GM12878 (cell line): Measurements from ENCODE around the gene KRTAP4-5. TPM values are rescaled to one million over a fixed set of nuclear protein-coding genes. Genes with fewer than 3 reads are reported as not detected.

Experiments used
- ATAC-seq: fragments of 200-7000 bp; cut with Tn5 transposase; 3 replicates; pipeline ENCODE4 v1.9.1; 2020; ENCODE audit warnings: mild to moderate bottlenecking, moderate library complexity
- BruUV-seq: library from RNA; stranded (reverse); fragments of 400-500 nt; replicated peaks from 2 replicates; lab custom pipeline; 2021; lab: Mats Ljungman, UMichigan
- CTCF ChIA-PET: fragments of 300-600 bp; sonication (Branson Sonifier 250); formaldehyde crosslinking; extraction: SDS; loops from one replicate; lab custom pipeline; 2021; ENCODE audit warnings: inconsistent platforms; lab: Yijun Ruan, JAX
- POLR2A ChIA-PET: fragments of 350-600 bp; formaldehyde crosslinking; extraction: SDS; loops from one replicate; lab custom pipeline; 2021; ENCODE audit warnings: inconsistent platforms; lab: Charles Lee
- RAD21 ChIA-PET: fragments of 300-600 bp; sonication (Branson Sonifier 250); formaldehyde crosslinking; loops from one replicate; lab custom pipeline; 2023; ENCODE audit warnings: antibody characterized with exemption; ENCODE audit not compliant: unreplicated experiment; lab: Charles Lee
- SMC1A ChIA-PET: fragments of 300-600 bp; sonication (Branson Sonifier 250); formaldehyde crosslinking; loops from one replicate; lab custom pipeline; 2023; ENCODE audit not compliant: unreplicated experiment, uncharacterized antibody; lab: Charles Lee
- DNase-seq: peaks from one replicate; pipeline ENCODE4 v3.0.0-alpha.2; 2011; ENCODE audit warnings: low read depth, low spot score
- FAIRE-seq: peaks from 3 replicates; lab custom pipeline; 2011; peaks lifted over from hg19 to GRCh38; lab: Jason Lieb, UNC
- H2AFZ ChIP-seq: 2 replicates; pipeline ENCODE4 v1.6.0; 2011; ENCODE audit warnings: low read depth, low read length, control low read depth; ENCODE audit not compliant: control insufficient read depth
- H3K27ac ChIP-seq: 2 replicates; pipeline ENCODE4 v1.5.1; 2011; ENCODE audit warnings: control low read depth; ENCODE audit not compliant: control insufficient read depth, insufficient read depth
- H3K27me3 ChIP-seq, 2 experiments: replicated peaks in 1 of 2; 2 replicates each; pipeline versions ENCODE4 v1.6.0 to v1.6.1; 2011; ENCODE audit warnings: low read length in 1 of 2; ENCODE audit not compliant: control insufficient read depth in 2 of 2, insufficient read depth in 2 of 2
- H3K36me3 ChIP-seq, 2 experiments: 2 replicates each; pipeline ENCODE4 v1.5.1; 2011; ENCODE audit warnings: low read length in 1 of 2; ENCODE audit not compliant: control insufficient read depth in 2 of 2, insufficient read depth in 2 of 2
- H3K4me1 ChIP-seq: 2 replicates; pipeline ENCODE4 v1.6.1; 2011; ENCODE audit warnings: mild to moderate bottlenecking, low read length, moderate library complexity, mixed read lengths; ENCODE audit not compliant: control insufficient read depth, insufficient read depth
- H3K4me2 ChIP-seq: 2 replicates; pipeline ENCODE4 v1.6.0; 2011; ENCODE audit warnings: control low read depth; ENCODE audit not compliant: control insufficient read depth, insufficient read depth
- H3K4me3 ChIP-seq: fragments of 200-600 bp; sonication (generic); 2 replicates; pipeline ENCODE4 v1.5.1; 2016
- H3K79me2 ChIP-seq: 2 replicates; pipeline ENCODE4 v1.6.0; 2011; ENCODE audit warnings: low read length; ENCODE audit not compliant: control insufficient read depth, insufficient read depth
- H3K9ac ChIP-seq: 2 replicates; pipeline ENCODE4 v1.8.0; 2011; ENCODE audit warnings: low read length, control low read depth, mixed read lengths; ENCODE audit not compliant: control insufficient read depth, insufficient read depth
- H3K9me3 ChIP-seq: replicated peaks from 3 replicates; pipeline ENCODE4 v1.5.1; 2011; ENCODE audit warnings: mild to moderate bottlenecking, low read length; ENCODE audit not compliant: control insufficient read depth, insufficient read depth
- H4K20me1 ChIP-seq: 2 replicates; pipeline ENCODE4 v1.6.0; 2011; ENCODE audit not compliant: control insufficient read depth, insufficient read depth
- EGR1 ChIP-seq, 2 experiments: IDR thresholded peaks; 1 replicate in 1 of 2; 2 replicates in 1 of 2; pipeline ENCODE4 v1.6.1; 2011 to 2012; ENCODE audit warnings: low read depth in 2 of 2, low read length in 2 of 2, borderline replicate concordance in 1 of 2, mild to moderate bottlenecking in 1 of 2, moderate library complexity in 1 of 2
- ETV6 ChIP-seq, 2 experiments: fragments of 450-650 bp in 1 of 2; IDR thresholded peaks in 1 of 2; conservative IDR thresholded peaks in 1 of 2; 2 replicates each; pipeline ENCODE4 v1.6.1; 2014; ENCODE audit warnings: antibody characterized with exemption in 1 of 2, borderline replicate concordance in 1 of 2, low read depth in 1 of 2, mild to moderate bottlenecking in 1 of 2, moderate library complexity in 1 of 2
- FOS ChIP-seq: IDR thresholded peaks from 3 replicates; pipeline ENCODE4 v1.6.1; 2011; ENCODE audit warnings: borderline replicate concordance; ENCODE audit not compliant: insufficient read length; ENCODE audit errors: extremely low read depth
- FOXM1 ChIP-seq: IDR thresholded peaks from 2 replicates; pipeline ENCODE4 v1.6.1; 2012; ENCODE audit warnings: low read depth, mild to moderate bottlenecking, inconsistent platforms, low read length, moderate library complexity
- HCFC1 ChIP-seq: fragments of 150-350 bp; IDR thresholded peaks from 2 replicates; pipeline ENCODE4 v1.6.1; 2014; ENCODE audit warnings: low read length
- IKZF1 ChIP-seq: fragments of 450-650 bp; conservative IDR thresholded peaks from 2 replicates; pipeline ENCODE4 v1.6.1; 2017; ENCODE audit warnings: antibody characterized with exemption, mild to moderate bottlenecking
- JUNB ChIP-seq: IDR thresholded peaks from 2 replicates; pipeline ENCODE4 v1.6.1; 2016; ENCODE audit warnings: antibody characterized with exemption, mild to moderate bottlenecking
- MAX ChIP-seq: IDR thresholded peaks from 2 replicates; pipeline ENCODE4 v1.6.1; 2012; ENCODE audit warnings: low read depth, low read length, improper control_type of control experiment
- MEF2A ChIP-seq: IDR thresholded peaks from 2 replicates; pipeline ENCODE4 v1.6.1; 2011; ENCODE audit warnings: low read depth, mild to moderate bottlenecking, low read length, moderate library complexity; ENCODE audit not compliant: insufficient read depth
- MLLT1 ChIP-seq: fragments of 450-650 bp; IDR thresholded peaks from 2 replicates; pipeline ENCODE4 v1.6.1; 2016; ENCODE audit warnings: mild to moderate bottlenecking
- MTA2 ChIP-seq: fragments of 450-650 bp; IDR thresholded peaks from 2 replicates; pipeline ENCODE4 v1.6.1; 2016; ENCODE audit warnings: low read depth, mild to moderate bottlenecking, moderate library complexity
- NBN ChIP-seq: fragments of 450-650 bp; IDR thresholded peaks from 2 replicates; pipeline ENCODE4 v1.6.1; 2016
- POLR2AphosphoS5 ChIP-seq: IDR thresholded peaks from 2 replicates; pipeline ENCODE4 v1.6.1; 2011; ENCODE audit warnings: mild to moderate bottlenecking, low read length, inconsistent platforms
- POU2F2 ChIP-seq: IDR thresholded peaks from 3 replicates; pipeline ENCODE4 v1.6.1; 2011; ENCODE audit warnings: low read depth, mild to moderate bottlenecking, low read length, borderline replicate concordance
- RBBP5 ChIP-seq: fragments of 200-600 bp; sonication (generic); conservative IDR thresholded peaks from 2 replicates; pipeline ENCODE4 v1.6.1; 2016
- STAT1 ChIP-seq: fragments of 450-650 bp; conservative IDR thresholded peaks from 2 replicates; pipeline ENCODE4 v1.6.1; 2014; ENCODE audit warnings: antibody characterized with exemption, mild to moderate bottlenecking
- TAF1 ChIP-seq: IDR thresholded peaks from 2 replicates; pipeline ENCODE4 v1.6.1; 2011; ENCODE audit warnings: mild to moderate bottlenecking, low read depth, low read length, borderline replicate concordance
- TCF7 ChIP-seq: IDR thresholded peaks from 2 replicates; pipeline ENCODE4 v1.6.1; 2014; ENCODE audit warnings: antibody characterized with exemption, borderline replicate concordance
- ZNF207 ChIP-seq: fragments of 450-650 bp; IDR thresholded peaks from 2 replicates; pipeline ENCODE4 v1.6.1; 2014; ENCODE audit warnings: antibody characterized with exemption, mild to moderate bottlenecking, borderline replicate concordance
- ZSCAN29 ChIP-seq: fragments of 450-650 bp; IDR thresholded peaks from 2 replicates; pipeline ENCODE4 v1.6.1; 2017; ENCODE audit warnings: mild to moderate bottlenecking, moderate library complexity
- WGBS: methylation state at CpG from one replicate; pipeline ENCODE4 v1.1.6; 2016; ENCODE audit warnings: low lambda C conversion rate; ENCODE audit not compliant: insufficient replicate concordance, insufficient coverage; ENCODE audit errors: missing lambda C conversion rate; 5-methylcytosine and 5-hydroxymethylcytosine counted together
- in situ Hi-C: fragments of 300-500 bp; cut with MboI; formaldehyde crosslinking; loops from 9 replicates; pipeline ENCODE4 v1.14.3; 2018; ENCODE audit warnings: mixed read lengths
- intact Hi-C: fragments of 100-400 bp; cut with micrococcal nuclease; formaldehyde crosslinking; loops from one replicate; pipeline ENCODE4 v1.14.2; 2022; ENCODE audit not compliant: unreplicated experiment
- polyA plus RNA-seq, 11 experiments: library from polyadenylated mRNA; depleted of rRNA in 4 of 11; unstranded in 6 of 11; stranded (reverse) in 5 of 11; fragments of >200 nt; fragmentation: Nextera tagmentation in 4 of 11; fragmentation: Illumina TruSeq in 1 of 11; extraction: Ambion mirVana in 4 of 11; extraction: Trizol in 1 of 11; gene quantifications; 1 replicate in 1 of 11; 2 replicates in 10 of 11; pipeline versions ENCODE4 v1.2.1 to v1.2.3, GENCODE V29; 2011 to 2016; ENCODE audit warnings: inconsistent platforms in 2 of 11, missing spikeins in 2 of 11, low read depth in 1 of 11
- total RNA-seq, 4 experiments: library from RNA; depleted of rRNA in 3 of 4; stranded (reverse); fragments of >200 nt in 3 of 4; fragmentation: Illumina TruSeq in 1 of 4; extraction: Trizol in 1 of 4; gene quantifications; 2 replicates each; pipeline versions ENCODE4 v1.2.1 to v1.2.3, GENCODE V29; 2013 to 2021

The KRTAP4-5 gene
- total and polyA plus RNA-seq, 10 of the 15 experiments (the other 5 are each of a cell fraction or from before 2014, with no cell fraction given): not detected

DNA sequence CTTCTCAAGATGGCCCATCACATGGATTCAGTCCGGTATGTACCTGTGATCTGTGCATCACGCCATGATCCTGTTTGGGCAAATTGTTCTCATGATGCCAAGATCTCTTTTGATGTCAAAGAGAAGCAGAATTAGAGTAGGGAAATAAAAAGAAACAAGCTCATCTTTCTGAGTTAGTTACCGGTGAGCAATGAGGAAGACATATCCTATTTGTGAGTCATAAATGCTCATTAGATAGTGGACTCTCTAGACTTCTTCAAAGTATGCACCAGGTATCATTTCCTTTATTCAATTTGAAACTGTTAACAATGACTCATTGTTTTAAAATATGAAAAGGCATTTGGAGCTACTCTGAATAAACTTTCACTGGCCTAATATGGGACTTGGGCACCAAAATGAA, 17.6 kb downstream of the KRTAP4-5 start:
- ATAC-seq (peak; percentile 67), DNase-seq (no peak), FAIRE-seq (no peak)
- no TSS peak for BruUV-seq
- intact Hi-C loops: no loop called here
- no peak overlapping the region for H2AFZ ChIP-seq
- RAD21 ChIA-PET: no interaction called here
- SMC1A ChIA-PET: no interaction called here
- no peak overlapping the region for H3K4me2 ChIP-seq
- 28% methylated on average over 3 of the region's 3 CpGs for WGBS
- H3K4me1 ChIP-seq: no peaks in the 10 kb centered on the region
- TF ChIP-seq TCF7 (0 out of 2 replicates have a peak, but pooled peaks have one; percentile 45), MTA2 (peak; percentile 35; the same call in 1 of the 2 replicates), JUNB (peak; percentile 76), EGR1 (IDR thresholded peaks at IDR 0.05; ENCODE audit: borderline replicate concordance in 1 of 2, low read depth in 2 of 2, low read length in 2 of 2) (no peak), ETV6 (conservative IDR thresholded peaks at IDR 0.05 in 1 of 2, IDR thresholded peaks at IDR 0.05 in 1 of 2; ENCODE audit: borderline replicate concordance in 1 of 2, low read depth in 1 of 2) (peak in 1 of 2 experiments; percentile 62; a peak in 1 of 4 replicates)
- H3K36me3 ChIP-seq: no peaks in the 10 kb centered on the region
- H3K27ac ChIP-seq: no peak overlapping the region
- no peak overlapping the region for H3K4me3 ChIP-seq
- POLR2A ChIA-PET: no interaction called here
- no peak overlapping the region for H3K9ac ChIP-seq
- H4K20me1 ChIP-seq: no peaks in the 10 kb centered on the region
- in situ Hi-C loops: no loop called here
- CTCF ChIA-PET: no interaction called here
- no peaks in the 10 kb centered on the region for H3K9me3 ChIP-seq
- no peaks in the 10 kb centered on the region for H3K27me3 ChIP-seq
- H3K79me2 ChIP-seq: no peaks in the 10 kb centered on the region

DNA sequence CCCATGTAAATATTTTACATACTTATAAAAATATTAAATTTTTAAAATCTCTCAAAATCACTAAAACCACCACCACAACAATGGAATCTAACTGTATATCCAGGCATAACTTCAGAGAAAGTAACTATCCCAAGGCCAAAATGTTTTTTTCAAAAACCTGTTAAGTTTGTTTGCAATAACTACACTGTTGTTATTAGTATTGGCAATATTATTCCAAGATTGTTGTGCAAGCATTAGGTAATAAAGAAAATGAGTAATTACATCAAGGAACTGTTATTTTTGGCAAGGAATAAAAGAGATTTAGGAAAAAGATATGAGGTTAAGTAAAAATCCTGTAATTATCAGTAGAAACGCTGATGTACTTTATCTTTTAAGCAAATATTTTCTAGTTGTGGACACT, 22.3 kb downstream of the KRTAP4-5 start:
- in situ Hi-C loops: no loop called here
- BruUV-seq: no TSS peak
- no peak for ATAC-seq
- no peak for TF ChIP-seq IKZF1
- no peak for TF ChIP-seq ZNF207
- no peak for TF ChIP-seq POU2F2
- TF ChIP-seq TAF1: no peak
- TF ChIP-seq FOXM1: no peak
- TF ChIP-seq MLLT1: no peak
- no peak for TF ChIP-seq RBBP5
- no peak for TF ChIP-seq STAT1
- no peak for TF ChIP-seq POLR2AphosphoS5
- TF ChIP-seq ZSCAN29: no peak
- TF ChIP-seq NBN: no peak
- no peak for TF ChIP-seq MAX
- TF ChIP-seq FOS: no peak
- TF ChIP-seq HCFC1: no peak
- TF ChIP-seq MEF2A: no peak

More for the DNA sequence above, 22.3 kb downstream of the KRTAP4-5 start:
- SMC1A ChIA-PET: no interaction called here
- no peaks in the 10 kb centered on the region for H3K79me2 ChIP-seq
- 85% methylated on average over 1 of the region's 1 CpG for WGBS
- RAD21 ChIA-PET: no interaction called here
- H3K9ac ChIP-seq: no peak overlapping the region
- no peak overlapping the region for H2AFZ ChIP-seq
- H4K20me1 ChIP-seq: no peaks in the 10 kb centered on the region
- H3K9me3 ChIP-seq: no peaks in the 10 kb centered on the region
- no peak for DNase-seq
- no peaks in the 10 kb centered on the region for H3K27me3 ChIP-seq
- H3K4me2 ChIP-seq: no peak overlapping the region
- H3K27ac ChIP-seq: no peak overlapping the region
- H3K4me1 ChIP-seq: no peaks in the 10 kb centered on the region
- intact Hi-C loops: no loop called here
- CTCF ChIA-PET: no interaction called here
- no peak overlapping the region for H3K4me3 ChIP-seq
- no peaks in the 10 kb centered on the region for H3K36me3 ChIP-seq
- no peak for FAIRE-seq
- POLR2A ChIA-PET: no interaction called here
